ENCODE data around the gene MPHOSPH10. TPM values are rescaled to one million over a fixed set of nuclear protein-coding genes. Genes with fewer than 3 reads are reported as not detected.

Gene MPHOSPH10
- total RNA-seq, 1 experiment from 2014 or later: 34.1 TPM

- Histone ChIP-seq H3K27me3 (ENCODE audit: control insufficient read depth, insufficient read depth, low read length) (no peaks in the 10 kb centered on the region), H3K36me3 (ENCODE audit: control insufficient read depth, insufficient read depth, low read length) (no peaks in the 10 kb centered on the region), H3K27ac (ENCODE audit: low read length) (no peak overlapping the region), H3K9me3 (ENCODE audit: control insufficient read depth, insufficient read depth, low read depth, low read length) (no peaks in the 10 kb centered on the region), H3K4me3 (ENCODE audit: low read depth in 2 of 2, low read length in 2 of 2) (no peak overlapping the region), H3K4me1 (ENCODE audit: control insufficient read depth, insufficient read depth, low read length) (no peaks in the 10 kb centered on the region)
- DNase-seq (ENCODE audit: low read depth, low spot score) (no peak), ATAC-seq (no peak)
- TF ChIP-seq TCF7L2 (IDR thresholded peaks at IDR 0.05; ENCODE audit: low read depth, low read length) (no peak), SIN3A (IDR thresholded peaks at IDR 0.05; ENCODE audit: borderline replicate concordance, insufficient read depth, low read depth, low read length) (no peak), POLR2AphosphoS5 (IDR thresholded peaks at IDR 0.05; ENCODE audit: low read depth, low read length) (no peak), REST (IDR thresholded peaks at IDR 0.05; ENCODE audit: insufficient read depth in 1 of 2, low read depth in 2 of 2, low read length in 1 of 2) (no peak), CTCF (IDR thresholded peaks at IDR 0.05) (no peak)
- intact Hi-C loops (cut with micrococcal nuclease; ENCODE audit: unreplicated experiment): no loop called here
- in situ Hi-C loops (cut with HindIII; ENCODE audit: low pct_unique_long_range_greater_than_20kb, low sequenced_read_pairs): no loop called here
- CTCF ChIA-PET: interaction anchor here (0.6 kb wide), 2 partner anchors 18 to 671 kb away, joined by 3 to 4 read pairs; no protein-coding TSS in a partner anchor
- POLR2A ChIA-PET: no interaction called here
- no TSS peak for BruUV-seq (replicated peaks)
These were observed 9.0 kb upstream of the MPHOSPH10 start for GRCh38 chr2:71121479-71121878.

GRCh38 chr2:71122387-71123298, 7.8 kb upstream of the MPHOSPH10 start:
- Histone ChIP-seq H3K9me3 (ENCODE audit: control insufficient read depth, insufficient read depth, low read depth, low read length) (no peaks in the 10 kb centered on the region), H3K27me3 (ENCODE audit: control insufficient read depth, insufficient read depth, low read length) (no peaks in the 10 kb centered on the region), H3K4me1 (ENCODE audit: control insufficient read depth, insufficient read depth, low read length) (no peaks in the 10 kb centered on the region), H3K36me3 (ENCODE audit: control insufficient read depth, insufficient read depth, low read length) (no peaks in the 10 kb centered on the region), H3K27ac (ENCODE audit: low read length) (no peak overlapping the region), H3K4me3 (ENCODE audit: low read depth in 2 of 2, low read length in 2 of 2) (no peak overlapping the region)
- in situ Hi-C loops (cut with HindIII; ENCODE audit: low pct_unique_long_range_greater_than_20kb, low sequenced_read_pairs): no loop called here
- ChIA-PET CTCF (interaction anchor here (0.6 kb wide), 1 partner anchor 670 kb away, joined by 3 read pairs; no protein-coding TSS in a partner anchor), POLR2A (no interaction called here)
- intact Hi-C loops (cut with micrococcal nuclease; ENCODE audit: unreplicated experiment): no loop called here
- DNase-seq (ENCODE audit: low read depth, low spot score): no peak
- no TSS peak for BruUV-seq (replicated peaks)
- no peak for ATAC-seq
- no peak for TF ChIP-seq POLR2AphosphoS5 (IDR thresholded peaks at IDR 0.05; ENCODE audit: low read depth, low read length)
- no peak for TF ChIP-seq CTCF (IDR thresholded peaks at IDR 0.05)
- TF ChIP-seq TCF7L2 (IDR thresholded peaks at IDR 0.05; ENCODE audit: low read depth, low read length): no peak
- no peak for TF ChIP-seq REST (IDR thresholded peaks at IDR 0.05; ENCODE audit: insufficient read depth in 1 of 2, low read depth in 2 of 2, low read length in 1 of 2)
- no peak for TF ChIP-seq SIN3A (IDR thresholded peaks at IDR 0.05; ENCODE audit: borderline replicate concordance, insufficient read depth, low read depth, low read length)
